OCI-LY3 (cell line): Measurements from ENCODE around the gene ATL1.

Experiments used
- CTCF ChIP-seq: fragments of 200-600, 300-600 bp; sonication (generic); IDR thresholded peaks from 2 replicates; pipeline ENCODE4 v1.5.1; 2014; ENCODE audit warnings: antibody characterized with exemption, low read length, low read depth
- EZH2phosphoT487 ChIP-seq: fragments of 200-600 bp; shearing (Covaris generic); IDR thresholded peaks from 2 replicates; pipeline ENCODE4 v1.6.1; 2018; ENCODE audit warnings: antibody characterized with exemption, mixed run types, low read depth

- TF ChIP-seq CTCF (no peak), EZH2phosphoT487 (no peak)
Measured at GRCh38 chr14:50600849-50601248, 40.9 kb downstream of the ATL1 start.
